Panc1 (cell line): ENCODE results near the gene INPPL1. TPM values are rescaled to one million over a fixed set of nuclear protein-coding genes. Genes with fewer than 3 reads are reported as not detected.

Experiments
- ATAC-seq: fragments of 200-7000 bp; cut with Tn5 transposase; 2 replicates; pipeline ENCODE4 v1.9.1; 2020; ENCODE audit warnings: mild to moderate bottlenecking, moderate library complexity
- BruUV-seq: library from RNA; stranded (reverse); fragments of 400-500 nt; replicated peaks from 2 replicates; lab custom pipeline; 2021; lab: Mats Ljungman, UMichigan
- CTCF ChIA-PET: fragments of 300-600 bp; sonication (Branson Sonifier 250); formaldehyde crosslinking; loops from one replicate; lab custom pipeline; 2022; ENCODE audit warnings: antibody characterized with exemption; lab: Charles Lee
- POLR2A ChIA-PET: fragments of 300-600 bp; sonication (Branson Sonifier 250); formaldehyde crosslinking; loops from one replicate; lab custom pipeline; 2022; ENCODE audit warnings: antibody characterized with exemption; lab: Charles Lee
- DNase-seq: peaks from one replicate; pipeline ENCODE4 v3.0.0-alpha.2; 2010; ENCODE audit warnings: low read depth, low spot score
- H3K27ac ChIP-seq: 2 replicates; pipeline ENCODE4 v1.5.1; 2011; ENCODE audit warnings: mild to moderate bottlenecking, low read length, inconsistent platforms
- H3K27me3 ChIP-seq: fragments of 200-500 bp; sonication (Bioruptor generic); 2 replicates; pipeline ENCODE4 v1.6.0; 2014; ENCODE audit warnings: low read length, inconsistent platforms; ENCODE audit not compliant: control insufficient read depth, insufficient read depth
- H3K36me3 ChIP-seq: fragments of 200-500 bp; sonication (Bioruptor generic); 2 replicates; pipeline ENCODE4 v1.5.1; 2014; ENCODE audit warnings: inconsistent platforms, mild to moderate bottlenecking, low read length, moderate library complexity; ENCODE audit not compliant: control insufficient read depth, insufficient read depth
- H3K4me1 ChIP-seq: 2 replicates; pipeline ENCODE4 v1.5.1; 2011; ENCODE audit warnings: inconsistent platforms, mild to moderate bottlenecking, low read length, moderate library complexity; ENCODE audit not compliant: control insufficient read depth, insufficient read depth
- H3K4me3 ChIP-seq, 2 experiments: 2 replicates each; pipeline ENCODE4 v1.5.1; 2011 to 2012; ENCODE audit warnings: low read depth in 2 of 2, low read length in 2 of 2, mild to moderate bottlenecking in 2 of 2, inconsistent platforms in 1 of 2, moderate library complexity in 1 of 2
- H3K9me3 ChIP-seq: fragments of 200-500 bp; sonication (Bioruptor generic); 2 replicates; pipeline ENCODE4 v1.5.1; 2014; ENCODE audit warnings: low read depth, mild to moderate bottlenecking, inconsistent platforms, low read length, moderate library complexity; ENCODE audit not compliant: control insufficient read depth, insufficient read depth
- POLR2AphosphoS5 ChIP-seq: IDR thresholded peaks from 2 replicates; pipeline ENCODE4 v1.6.1; 2012; ENCODE audit warnings: mild to moderate bottlenecking, low read depth, low read length, moderate library complexity
- REST ChIP-seq, 2 experiments: IDR thresholded peaks; 2 replicates each; pipeline ENCODE4 v1.6.1; 2011 to 2012; ENCODE audit warnings: low read depth in 2 of 2, control low read depth in 1 of 2, low read length in 1 of 2, mild to moderate bottlenecking in 1 of 2, moderate library complexity in 1 of 2; ENCODE audit not compliant: insufficient read depth in 1 of 2
- SIN3A ChIP-seq: IDR thresholded peaks from 2 replicates; pipeline ENCODE4 v1.6.1; 2012; ENCODE audit warnings: low read depth, mild to moderate bottlenecking, low read length, moderate library complexity, borderline replicate concordance; ENCODE audit not compliant: insufficient read depth
- TCF7L2 ChIP-seq: IDR thresholded peaks from 2 replicates; pipeline ENCODE4 v1.6.1; 2011; ENCODE audit warnings: mild to moderate bottlenecking, low read depth, low read length, inconsistent platforms
- in situ Hi-C: cut with HindIII; loops from 2 replicates; pipeline ENCODE4 v1.10.0; 2016; ENCODE audit warnings: low sequenced_read_pairs, low pct_unique_long_range_greater_than_20kb
- intact Hi-C: fragments of 100-400 bp; cut with micrococcal nuclease; formaldehyde crosslinking; loops from one replicate; pipeline ENCODE4 v1.10.0; 2022; ENCODE audit not compliant: unreplicated experiment
- total RNA-seq: library from RNA; stranded (reverse); gene quantifications from one replicate; pipeline ENCODE4 v1.2.1, GENCODE V29; 2021; ENCODE audit not compliant: unreplicated experiment
- TF ChIP-seq, protein P1 (sequence below): fragments of 450-650 bp; IDR thresholded peaks from 2 replicates; pipeline ENCODE4 v1.5.1; 2017; ENCODE audit warnings: mild to moderate bottlenecking

The INPPL1 gene
- total RNA-seq, 1 experiment from 2014 or later, result 298 TPM

- in situ Hi-C loops (no loop called here), intact Hi-C loops (no loop called here)
- CTCF ChIA-PET, result interaction anchor here (0.6 to 1.2 kb wide), 3 partner anchors 10 to 479 kb away, joined by 3 to 4 read pairs (median 4); no protein-coding TSS in a partner anchor
- no peak for DNase-seq
- Histone ChIP-seq H3K9me3 (no peaks in the 10 kb centered on the region), H3K36me3 (peaks cover 8% of the 10 kb centered on the region), H3K4me1 (peaks cover 15% of the 10 kb centered on the region), H3K4me3 (no peak overlapping the region), H3K27me3 (no peaks in the 10 kb centered on the region), H3K27ac (no peak overlapping the region)
- TF ChIP-seq REST (IDR thresholded peaks at IDR 0.05; ENCODE audit: insufficient read depth in 1 of 2, low read depth in 2 of 2, low read length in 1 of 2), result no peak
- TF ChIP-seq POLR2AphosphoS5, result no peak
- TF ChIP-seq, protein P1, sequence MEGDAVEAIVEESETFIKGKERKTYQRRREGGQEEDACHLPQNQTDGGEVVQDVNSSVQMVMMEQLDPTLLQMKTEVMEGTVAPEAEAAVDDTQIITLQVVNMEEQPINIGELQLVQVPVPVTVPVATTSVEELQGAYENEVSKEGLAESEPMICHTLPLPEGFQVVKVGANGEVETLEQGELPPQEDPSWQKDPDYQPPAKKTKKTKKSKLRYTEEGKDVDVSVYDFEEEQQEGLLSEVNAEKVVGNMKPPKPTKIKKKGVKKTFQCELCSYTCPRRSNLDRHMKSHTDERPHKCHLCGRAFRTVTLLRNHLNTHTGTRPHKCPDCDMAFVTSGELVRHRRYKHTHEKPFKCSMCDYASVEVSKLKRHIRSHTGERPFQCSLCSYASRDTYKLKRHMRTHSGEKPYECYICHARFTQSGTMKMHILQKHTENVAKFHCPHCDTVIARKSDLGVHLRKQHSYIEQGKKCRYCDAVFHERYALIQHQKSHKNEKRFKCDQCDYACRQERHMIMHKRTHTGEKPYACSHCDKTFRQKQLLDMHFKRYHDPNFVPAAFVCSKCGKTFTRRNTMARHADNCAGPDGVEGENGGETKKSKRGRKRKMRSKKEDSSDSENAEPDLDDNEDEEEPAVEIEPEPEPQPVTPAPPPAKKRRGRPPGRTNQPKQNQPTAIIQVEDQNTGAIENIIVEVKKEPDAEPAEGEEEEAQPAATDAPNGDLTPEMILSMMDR, result no peak; the same call in 1 of the 2 replicates
- no peak for TF ChIP-seq SIN3A
- TF ChIP-seq TCF7L2, result no peak
- peak; percentile 9; the same call in 1 of the 2 replicates for ATAC-seq
- POLR2A ChIA-PET, result no interaction called here
- no TSS peak for BruUV-seq
Observed at GRCh38 chr11:72237112-72237931, 12.8 kb downstream of the INPPL1 start.

DNA sequence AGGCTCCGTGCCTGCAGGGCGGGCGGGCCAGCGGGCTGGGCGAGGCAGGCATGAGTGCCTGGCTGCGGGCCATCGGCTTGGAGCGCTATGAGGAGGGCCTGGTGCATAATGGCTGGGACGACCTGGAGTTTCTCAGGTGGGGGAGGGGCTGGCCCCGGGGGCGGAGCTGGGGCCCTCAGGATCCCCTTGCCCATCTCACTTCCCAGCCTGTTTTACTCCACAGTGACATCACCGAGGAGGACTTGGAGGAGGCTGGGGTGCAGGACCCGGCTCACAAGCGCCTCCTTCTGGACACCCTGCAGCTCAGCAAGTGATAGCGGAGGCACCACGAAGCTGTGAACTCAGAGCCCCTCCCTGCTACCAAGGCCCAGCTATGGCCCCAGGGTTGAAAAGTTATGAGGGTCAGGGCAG is 13.5 kb downstream of the INPPL1 start:
- POLR2A ChIA-PET, result no interaction called here
- ATAC-seq, result peak; percentile 69
- H3K4me1 ChIP-seq, result peaks cover 15% of the 10 kb centered on the region
- H3K9me3 ChIP-seq, result no peaks in the 10 kb centered on the region
- BruUV-seq, result no TSS peak
- in situ Hi-C loops, result no loop called here
- TF ChIP-seq, protein P1, result peak; percentile 96
- no peak for TF ChIP-seq POLR2AphosphoS5
- no peak for TF ChIP-seq SIN3A
- intact Hi-C loops, result no loop called here
- H3K36me3 ChIP-seq, result peaks cover 7% of the 10 kb centered on the region
- no peaks in the 10 kb centered on the region for H3K27me3 ChIP-seq
- CTCF ChIA-PET, result interaction anchor here (0.6 to 1.2 kb wide), 3 partner anchors 10 to 193 kb away, joined by 4 read pairs; no protein-coding TSS in a partner anchor
- H3K4me3 ChIP-seq, result no peak overlapping the region
- no peak overlapping the region for H3K27ac ChIP-seq
- DNase-seq, result peak; percentile 27
